ENCODE measurements around the gene CEBPB.
"Not testable (repeated sequence)": the region's sequence is repeated elsewhere in the genome, so short reads cannot be mapped to it uniquely, and the experiment has no call there.

CEBPB gene

GRCh38 chr20:50170549-50171220 is 19.9 kb upstream of the CEBPB start:
- DNase-seq, result no peak

DNA sequence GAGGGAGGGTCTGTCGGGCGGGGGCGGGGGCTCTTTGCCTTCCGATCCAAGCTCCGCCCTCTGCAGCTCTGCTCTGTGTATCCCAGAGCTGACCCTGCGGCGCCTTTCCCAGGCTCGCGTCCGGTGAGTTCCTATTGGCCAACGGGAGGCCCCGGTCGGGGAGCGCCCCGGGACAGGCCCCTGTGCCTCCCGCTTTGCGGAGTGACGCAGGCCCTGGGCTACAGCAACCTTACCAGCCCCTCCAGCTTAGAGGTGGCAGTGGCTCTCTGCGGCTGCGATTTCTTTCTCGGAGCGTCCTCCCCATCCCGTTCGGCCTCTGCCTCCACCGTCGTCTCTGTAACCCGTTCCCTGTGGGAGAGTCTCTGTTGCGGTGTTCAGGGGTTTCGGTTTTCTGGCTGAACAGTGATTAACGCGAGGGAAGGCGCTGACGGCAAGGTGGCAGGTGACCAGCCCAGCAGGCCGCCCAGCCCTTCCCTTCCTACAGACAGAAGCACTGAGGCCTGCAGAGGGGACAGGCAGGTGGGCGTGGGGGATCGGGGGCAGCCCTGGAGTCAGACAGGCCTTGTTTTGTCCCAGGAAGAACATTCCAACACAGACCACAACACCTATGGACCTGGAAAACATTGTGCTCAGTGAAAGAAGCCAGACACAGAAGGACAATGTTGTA is 18.1 kb upstream of the CEBPB start:
- DNase-seq, result no peak

GRCh38 chr20:50174456-50174855 is 16.2 kb upstream of the CEBPB start:
- DNase-seq, result no peak

DNA sequence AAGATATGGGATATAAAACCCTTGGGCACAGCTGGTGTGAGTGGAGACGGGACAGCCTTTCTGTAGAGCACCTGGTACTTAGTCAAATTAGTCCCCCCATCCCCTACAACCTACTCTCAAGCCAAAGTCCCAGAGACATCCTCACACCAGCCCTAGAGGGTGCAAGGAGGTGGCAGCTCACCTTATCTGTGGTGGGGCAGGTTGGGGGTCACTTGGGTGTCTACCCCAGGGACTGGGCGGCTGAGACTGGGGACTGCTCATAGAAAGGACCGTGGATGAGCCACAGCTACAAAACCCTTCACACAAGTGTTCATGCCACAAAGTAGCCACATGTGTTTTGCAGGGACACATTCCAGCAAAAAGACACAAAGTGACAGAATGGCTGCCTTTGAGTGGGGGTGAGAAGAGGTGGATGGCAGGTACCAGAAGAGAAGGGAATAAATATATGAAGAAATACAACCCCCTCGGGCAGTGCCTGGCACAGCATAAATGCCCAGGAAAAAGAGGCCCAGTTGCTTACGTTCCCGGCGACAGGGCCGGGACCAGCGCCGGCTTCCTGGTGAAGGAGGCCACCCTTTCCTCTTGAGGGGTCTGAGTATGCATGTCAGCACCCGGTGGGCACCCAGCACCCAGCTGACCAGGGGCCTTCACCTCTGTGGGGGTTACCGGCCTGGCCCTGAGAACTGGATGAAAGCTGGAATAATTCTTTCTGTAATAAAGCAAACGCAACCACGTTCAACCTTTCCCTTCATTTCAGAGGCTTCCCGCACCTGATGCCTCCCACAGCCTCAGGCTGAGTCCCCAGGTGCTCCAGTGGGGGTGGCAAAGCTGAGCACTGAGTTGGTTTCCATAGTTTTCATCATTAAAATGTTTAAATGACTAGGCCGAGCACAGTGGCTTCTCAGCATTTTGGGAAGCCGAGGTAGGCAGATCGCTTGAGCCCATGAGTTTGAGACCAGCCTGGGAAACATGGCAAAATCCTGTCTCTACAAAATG is 14.4 kb upstream of the CEBPB start:
- no peak for DNase-seq

DNA sequence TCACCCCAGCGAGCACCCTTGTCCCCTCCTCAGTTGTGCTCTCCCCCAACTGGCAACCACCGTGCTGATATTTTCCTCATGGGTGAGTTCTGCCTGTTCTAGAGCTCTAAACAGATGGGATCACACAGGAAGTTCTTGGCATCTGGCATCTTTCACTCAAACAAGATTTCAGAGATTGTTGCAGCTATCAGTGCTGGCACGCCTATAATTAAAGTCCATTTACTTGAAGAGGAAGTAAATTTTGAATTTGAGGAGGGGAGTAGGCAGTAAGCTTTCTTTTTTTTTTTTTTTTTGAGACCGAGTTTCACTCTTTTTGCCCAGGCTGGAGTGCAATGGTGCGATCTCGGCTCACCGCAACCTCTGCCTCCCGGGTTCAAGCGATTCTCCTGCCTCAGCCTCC is 12.0 kb upstream of the CEBPB start:
- not testable (repeated sequence) for DNase-seq

DNA sequence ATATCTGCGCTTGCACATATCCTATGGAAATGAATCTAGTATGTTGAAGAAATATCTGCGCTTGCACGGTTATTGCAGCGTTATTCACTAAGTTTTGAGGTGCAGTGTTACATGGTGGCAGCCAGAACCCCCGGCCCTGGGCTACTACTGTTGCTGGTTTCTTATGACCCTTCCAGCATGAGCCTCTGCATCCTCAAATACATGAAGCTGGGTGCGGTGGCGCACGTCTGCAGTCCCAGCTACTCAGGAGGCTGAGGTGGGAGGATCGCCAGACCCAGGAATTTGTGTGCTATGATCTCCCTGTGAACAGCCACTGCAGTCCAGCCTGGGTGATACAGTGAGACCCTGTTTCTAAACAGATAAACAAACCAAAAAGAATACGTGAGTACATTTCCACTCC is 9.3 kb upstream of the CEBPB start:
- no peak for DNase-seq

- DNase-seq, result no peak
These were observed 8.3 kb upstream of the CEBPB start for GRCh38 chr20:50182346-50182745.

DNA sequence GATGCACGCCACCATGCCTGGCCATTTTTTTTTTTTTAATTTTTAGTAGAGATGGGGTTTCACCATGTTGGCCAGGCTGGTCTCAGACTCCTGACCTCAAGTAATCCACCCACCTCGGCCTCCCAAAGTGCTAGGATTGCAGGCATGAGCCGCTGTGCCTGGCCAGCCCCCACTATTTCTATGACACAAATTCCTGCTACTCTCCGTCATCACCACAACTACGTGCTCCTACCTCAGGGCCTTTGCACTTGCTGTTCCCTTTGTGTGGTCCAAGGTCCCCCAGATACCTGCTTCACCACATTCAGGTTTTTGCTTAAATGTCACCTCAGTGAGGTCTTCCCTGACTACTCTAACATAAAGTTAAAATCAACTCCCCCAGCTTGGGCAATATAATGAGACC is 5.2 kb upstream of the CEBPB start:
- no peak for DNase-seq

DNA sequence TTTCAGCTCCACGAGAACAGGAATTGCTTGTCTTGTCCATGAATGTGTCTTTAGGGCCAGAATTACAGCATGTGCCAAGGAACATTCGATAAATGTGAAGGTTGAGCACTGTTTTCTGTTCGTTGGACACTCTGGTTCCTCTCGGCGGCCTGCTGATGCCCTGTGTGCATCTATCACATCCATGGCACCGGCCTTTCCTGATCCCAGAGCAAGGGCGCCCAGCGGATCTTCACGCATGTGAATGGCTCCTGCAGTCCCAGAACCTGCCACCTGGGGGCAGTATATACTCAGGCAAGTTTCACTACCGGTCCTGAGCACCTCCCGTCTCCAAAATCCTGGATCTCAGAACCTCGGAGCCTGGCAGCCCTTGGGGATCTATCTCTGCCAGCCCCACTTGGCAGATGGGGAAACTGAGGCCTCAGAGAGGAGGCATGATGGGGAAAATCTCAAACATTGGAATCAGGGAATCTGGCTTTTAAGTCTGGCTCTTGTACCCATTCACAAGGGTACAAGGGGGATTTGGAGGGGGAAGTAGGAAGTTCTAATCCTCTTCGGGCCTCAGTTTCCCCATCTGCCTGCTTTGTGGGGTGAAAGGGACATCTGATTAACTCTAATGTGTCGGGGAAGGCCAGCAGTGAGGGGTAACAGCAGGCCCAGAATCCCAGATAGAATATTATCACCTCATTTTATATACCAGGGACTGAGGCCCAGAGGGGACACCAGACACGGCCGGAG is 4.3 kb upstream of the CEBPB start:
- peak; percentile 91 for DNase-seq

DNA sequence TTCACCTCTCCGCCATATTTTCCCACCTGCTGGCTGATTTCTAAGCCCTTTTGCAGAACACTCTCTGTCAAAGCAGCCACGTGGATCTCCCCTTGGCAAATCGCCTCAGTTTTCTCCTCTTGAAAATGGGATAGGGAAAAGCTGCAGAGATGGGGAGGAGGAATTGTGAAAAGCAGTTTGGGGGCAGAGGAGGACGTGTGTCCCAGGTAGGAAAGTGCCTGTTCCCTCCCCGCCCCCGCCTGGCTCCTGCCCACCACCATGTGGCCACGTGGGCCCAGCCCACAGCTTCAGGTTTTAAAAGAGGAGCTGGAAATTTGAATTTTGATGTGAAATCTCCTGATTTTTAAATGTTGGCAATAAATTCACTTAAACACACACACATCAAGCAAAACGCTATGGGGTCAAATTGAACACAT is 3.6 kb upstream of the CEBPB start:
- no peak for DNase-seq

- peak; percentile 30 for DNase-seq
These were observed 3.1 kb upstream of the CEBPB start for GRCh38 chr20:50187403-50188051.

DNA sequence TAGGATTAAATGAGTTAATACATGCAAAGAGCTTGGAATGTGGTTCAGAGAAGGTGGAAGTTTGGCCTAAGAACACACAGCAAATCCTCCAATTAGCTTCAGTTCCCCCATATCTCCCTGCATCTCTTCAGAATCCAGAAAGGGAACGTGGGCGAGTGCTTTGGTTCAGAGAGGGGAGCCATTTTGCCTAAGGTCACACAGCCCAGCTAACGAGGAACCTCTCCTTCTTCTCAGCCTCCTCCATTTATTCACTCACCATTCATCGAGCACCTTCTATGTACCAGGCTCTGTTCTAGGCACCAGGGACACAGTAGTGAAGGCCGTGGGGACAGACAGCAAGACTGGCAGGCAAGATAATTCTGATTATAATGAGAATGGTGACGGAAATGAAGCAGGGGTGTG is 2.3 kb upstream of the CEBPB start:
- DNase-seq, result no peak

DNA sequence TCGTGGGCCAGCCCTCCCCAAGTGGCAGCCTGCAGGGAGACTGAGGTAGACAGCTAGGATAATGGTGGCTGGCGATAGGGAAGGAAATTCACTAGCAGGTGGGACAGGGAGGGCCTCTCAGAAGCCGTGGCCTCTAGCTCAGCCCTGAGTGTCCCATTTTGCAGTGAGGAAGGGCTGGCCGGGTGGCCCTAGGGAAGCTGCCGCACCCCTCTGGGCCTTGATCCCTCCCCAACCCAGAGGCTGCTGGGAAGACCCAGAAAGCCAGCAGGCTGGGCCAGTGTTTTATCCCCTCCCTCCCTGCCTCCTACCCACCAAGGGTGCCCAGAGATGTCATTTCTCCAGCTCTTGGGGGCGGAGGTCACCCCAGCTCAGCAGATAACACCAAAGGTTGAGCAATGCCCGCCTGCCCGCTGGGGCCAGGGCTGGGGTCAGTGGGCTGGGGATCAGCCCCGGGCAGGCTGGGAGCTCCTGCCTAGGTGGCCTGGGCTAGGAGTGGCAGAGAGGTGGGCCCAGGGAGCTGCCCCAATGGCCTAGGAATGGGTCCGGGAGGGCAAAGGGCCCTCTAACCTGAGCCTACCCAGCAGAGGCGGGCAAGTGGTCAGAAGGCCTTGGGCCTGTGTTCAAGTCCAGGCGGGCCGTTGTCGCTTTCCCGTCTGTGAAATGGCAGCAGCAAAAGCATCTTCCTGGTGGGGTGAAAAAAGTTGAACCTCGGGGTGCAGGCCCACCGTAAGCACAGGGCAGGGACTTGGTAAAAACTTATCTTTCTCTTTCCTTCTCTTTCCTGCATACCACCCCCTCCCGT is 1.6 kb upstream of the CEBPB start:
- peak; percentile 21 for DNase-seq

DNA sequence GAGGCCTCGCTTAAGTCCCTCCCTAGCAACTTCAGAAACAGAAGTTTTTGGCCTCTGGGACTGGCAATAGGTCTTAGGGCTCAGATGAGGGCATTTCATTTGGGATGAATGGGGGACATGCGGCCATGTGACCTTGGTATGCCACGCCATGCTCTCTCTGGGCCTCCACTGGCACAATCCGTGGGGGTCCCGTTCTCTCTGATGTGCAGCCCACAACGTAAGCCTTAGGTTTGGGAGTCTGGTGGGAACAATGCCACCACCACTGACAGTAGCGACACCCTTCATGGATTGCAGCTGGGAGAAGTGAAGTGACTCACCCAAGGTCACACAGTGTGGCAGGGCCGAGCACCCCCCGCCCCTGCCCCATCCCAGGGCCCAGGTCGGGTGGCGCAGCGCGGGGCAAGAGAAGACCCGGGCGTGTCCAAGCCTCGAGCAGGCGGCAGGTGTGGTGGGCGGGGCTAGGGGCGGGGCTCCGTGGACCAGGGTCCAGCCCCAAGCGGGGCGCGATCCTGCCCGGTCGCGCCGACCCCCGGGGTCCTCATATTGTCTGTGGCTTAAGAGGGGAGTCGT is 864 bp upstream of the CEBPB start:
- peak; percentile 48 for DNase-seq

DNA sequence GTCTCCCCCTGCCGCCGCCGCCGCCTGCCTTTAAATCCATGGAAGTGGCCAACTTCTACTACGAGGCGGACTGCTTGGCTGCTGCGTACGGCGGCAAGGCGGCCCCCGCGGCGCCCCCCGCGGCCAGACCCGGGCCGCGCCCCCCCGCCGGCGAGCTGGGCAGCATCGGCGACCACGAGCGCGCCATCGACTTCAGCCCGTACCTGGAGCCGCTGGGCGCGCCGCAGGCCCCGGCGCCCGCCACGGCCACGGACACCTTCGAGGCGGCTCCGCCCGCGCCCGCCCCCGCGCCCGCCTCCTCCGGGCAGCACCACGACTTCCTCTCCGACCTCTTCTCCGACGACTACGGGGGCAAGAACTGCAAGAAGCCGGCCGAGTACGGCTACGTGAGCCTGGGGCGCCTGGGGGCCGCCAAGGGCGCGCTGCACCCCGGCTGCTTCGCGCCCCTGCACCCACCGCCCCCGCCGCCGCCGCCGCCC is 474 bp downstream of the CEBPB start:
- DNase-seq, result peak; percentile 71

- DNase-seq, result peak; percentile 75
These were observed 1.1 kb downstream of the CEBPB start for GRCh38 chr20:50191544-50192363.

DNA sequence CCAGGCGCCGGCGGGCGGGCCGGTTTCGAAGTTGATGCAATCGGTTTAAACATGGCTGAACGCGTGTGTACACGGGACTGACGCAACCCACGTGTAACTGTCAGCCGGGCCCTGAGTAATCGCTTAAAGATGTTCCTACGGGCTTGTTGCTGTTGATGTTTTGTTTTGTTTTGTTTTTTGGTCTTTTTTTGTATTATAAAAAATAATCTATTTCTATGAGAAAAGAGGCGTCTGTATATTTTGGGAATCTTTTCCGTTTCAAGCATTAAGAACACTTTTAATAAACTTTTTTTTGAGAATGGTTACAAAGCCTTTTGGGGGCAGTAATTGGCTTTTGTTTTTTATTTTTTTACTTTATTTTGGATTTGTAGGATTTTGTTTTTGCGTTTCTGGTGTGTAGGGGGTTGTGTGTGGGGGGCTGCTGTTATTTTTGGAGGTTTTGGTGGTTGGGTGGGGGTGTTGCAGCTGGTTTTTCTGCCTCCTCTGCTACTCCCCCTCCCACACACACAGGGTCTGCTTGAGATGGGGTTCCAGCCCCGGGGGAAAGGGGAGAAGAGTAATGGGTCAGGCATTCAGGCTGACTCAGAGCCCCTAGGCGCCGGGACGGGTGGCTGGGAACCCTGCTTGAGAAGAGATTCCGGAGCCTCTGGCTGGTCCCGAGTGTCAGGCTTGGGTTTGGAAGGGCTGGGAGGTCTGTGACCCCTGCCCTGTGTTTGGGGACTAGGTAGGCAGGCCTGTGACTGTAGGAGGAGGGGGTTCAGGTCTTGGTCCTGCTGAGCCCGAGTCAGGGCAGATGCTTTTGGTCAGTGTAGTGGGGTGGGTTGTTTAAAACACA is 2.0 kb downstream of the CEBPB start:
- DNase-seq, result peak; percentile 96

DNA sequence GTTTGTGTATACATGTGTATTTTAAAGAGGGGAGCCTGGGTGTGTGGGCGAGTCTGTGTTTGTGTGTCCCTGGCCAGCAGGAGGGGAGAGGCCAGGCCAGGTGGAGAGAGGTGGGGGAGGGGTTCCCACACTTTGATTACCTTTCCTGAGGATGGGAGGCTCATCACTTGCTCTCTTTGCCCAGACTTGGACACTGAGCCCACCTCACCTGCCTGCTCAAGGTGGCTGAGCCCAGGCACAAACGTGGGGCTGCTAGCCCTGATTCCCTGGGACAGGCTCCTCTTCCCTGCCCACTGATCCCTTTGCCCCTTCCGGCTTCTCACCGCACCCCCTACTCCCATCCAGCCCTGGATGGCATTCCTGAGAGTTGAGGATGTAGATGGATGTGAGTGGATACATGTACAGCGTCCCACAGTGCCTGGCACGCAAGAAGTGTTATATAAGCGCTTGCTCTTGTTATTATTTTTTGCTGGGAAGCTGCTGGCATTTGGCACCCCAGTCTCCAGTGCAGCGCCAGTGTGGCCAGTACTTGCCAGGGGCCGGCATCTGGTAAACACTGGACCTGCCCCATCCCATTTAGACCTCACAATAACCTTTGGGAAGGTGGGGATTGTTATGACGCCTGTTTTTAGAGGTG is 2.7 kb downstream of the CEBPB start:
- no peak for DNase-seq

Data from OCI-M1 (cell line).